WTC11 (cell line): Measurements from ENCODE around the gene POU2F1. TPM values are rescaled to one million over a fixed set of nuclear protein-coding genes. Genes with fewer than 3 reads are reported as not detected.

Source experiments
- ATAC-seq: fragments of 200-7000 bp; cut with Tn5 transposase; 2 replicates; pipeline ENCODE4 v1.10.0; 2021; ENCODE audit warnings: mild to moderate bottlenecking, moderate library complexity
- CTCF ChIA-PET: fragments of 300-600 bp; sonication (Branson Sonifier 250); formaldehyde crosslinking; loops from one replicate; lab custom pipeline; 2021; ENCODE audit warnings: antibody characterized with exemption; lab: Charles Lee
- POLR2A ChIA-PET: fragments of 350-600 bp; sonication (Branson Sonifier 250); formaldehyde crosslinking; loops from one replicate; lab custom pipeline; 2021; ENCODE audit warnings: antibody characterized with exemption; lab: Charles Lee
- DNase-seq: peaks from one replicate; pipeline ENCODE4 v3.0.0; 2021; ENCODE audit warnings: low spot score
- H3K27ac Mint-ChIP-seq: 2 replicates; pipeline ENCODE4 v1.8.0; 2021; ENCODE audit warnings: mixed read lengths
- H3K27me3 Mint-ChIP-seq: 2 replicates; pipeline ENCODE4 v1.8.0; 2021; ENCODE audit warnings: low read depth, mild to moderate bottlenecking, moderate library complexity, mixed read lengths
- H3K36me3 Mint-ChIP-seq: 2 replicates; pipeline ENCODE4 v1.8.0; 2021; ENCODE audit warnings: mixed read lengths
- H3K4me1 Mint-ChIP-seq: 2 replicates; pipeline ENCODE4 v1.8.0; 2022; ENCODE audit warnings: mixed read lengths
- H3K4me3 Mint-ChIP-seq: 2 replicates; pipeline ENCODE4 v1.8.0; 2021; ENCODE audit warnings: mild to moderate bottlenecking, moderate library complexity, mixed read lengths
- H3K9me3 Mint-ChIP-seq: 2 replicates; pipeline ENCODE4 v1.8.0; 2021; ENCODE audit warnings: mixed read lengths
- ATF1 ChIP-seq: sonication (generic); formaldehyde crosslinking; IDR thresholded peaks from 2 replicates; pipeline ENCODE4 v1.8.1; 2023; ENCODE audit warnings: mild to moderate bottlenecking, moderate library complexity, missing genetic modification reagents
- CBFB ChIP-seq: sonication (generic); formaldehyde crosslinking; IDR thresholded peaks from 2 replicates; pipeline ENCODE4 v1.8.1; 2022; ENCODE audit warnings: mild to moderate bottlenecking, low read depth, missing genetic modification reagents
- CDX4 ChIP-seq: fragments of 250-450 bp; sonication (Bioruptor Pico); IDR thresholded peaks from 2 replicates; pipeline ENCODE4 v1.9.0; 2021; ENCODE audit warnings: moderate library complexity, mild to moderate bottlenecking, inconsistent platforms, borderline replicate concordance
- CREM ChIP-seq: sonication (generic); formaldehyde crosslinking; IDR thresholded peaks from 2 replicates; pipeline ENCODE4 v1.8.1; 2022; ENCODE audit warnings: mild to moderate bottlenecking, missing genetic modification reagents, moderate library complexity
- EMX1 ChIP-seq: fragments of 250-450 bp; sonication (Bioruptor Pico); IDR thresholded peaks from 2 replicates; pipeline ENCODE4 v1.8.0; 2021; ENCODE audit warnings: mild to moderate bottlenecking
- ESRRA ChIP-seq: sonication (generic); formaldehyde crosslinking; IDR thresholded peaks from 2 replicates; pipeline ENCODE4 v1.8.1; 2022; ENCODE audit warnings: mild to moderate bottlenecking, missing genetic modification reagents, borderline replicate concordance
- FOXJ3 ChIP-seq: sonication (generic); formaldehyde crosslinking; IDR thresholded peaks from 2 replicates; pipeline ENCODE4 v1.9.0; 2021; ENCODE audit warnings: missing genetic modification reagents, mild to moderate bottlenecking, borderline replicate concordance
- FOXK1 ChIP-seq: sonication (generic); formaldehyde crosslinking; IDR thresholded peaks from 2 replicates; pipeline ENCODE4 v1.8.0; 2022; ENCODE audit warnings: mild to moderate bottlenecking, moderate library complexity, missing genetic modification reagents
- FOXP1 ChIP-seq: sonication (generic); formaldehyde crosslinking; IDR thresholded peaks from 2 replicates; pipeline ENCODE4 v1.8.0; 2022; ENCODE audit warnings: missing genetic modification reagents, mild to moderate bottlenecking, moderate library complexity, borderline replicate concordance
- IRF2 ChIP-seq: sonication (generic); formaldehyde crosslinking; IDR thresholded peaks from 2 replicates; pipeline ENCODE4 v1.8.0; 2022; ENCODE audit warnings: low read depth, missing genetic modification reagents, borderline replicate concordance
- MLX ChIP-seq: sonication (generic); formaldehyde crosslinking; IDR thresholded peaks from 2 replicates; pipeline ENCODE4 v1.8.1; 2023; ENCODE audit warnings: mild to moderate bottlenecking, missing genetic modification reagents, moderate library complexity
- NFYB ChIP-seq: sonication (generic); formaldehyde crosslinking; conservative IDR thresholded peaks from 2 replicates; pipeline ENCODE4 v1.8.0; 2022; ENCODE audit warnings: low read depth, missing genetic modification reagents
- RORB ChIP-seq: fragments of 250-450 bp; sonication (Bioruptor Pico); IDR thresholded peaks from 2 replicates; pipeline ENCODE4 v1.9.0; 2021; ENCODE audit warnings: mild to moderate bottlenecking
- SOX15 ChIP-seq: fragments of 250-450 bp; sonication (Bioruptor Pico); IDR thresholded peaks from 2 replicates; pipeline ENCODE4 v1.9.0; 2021; ENCODE audit warnings: mild to moderate bottlenecking
- TEAD1 ChIP-seq: sonication (generic); formaldehyde crosslinking; IDR thresholded peaks from 2 replicates; pipeline ENCODE4 v1.8.0; 2022; ENCODE audit warnings: mild to moderate bottlenecking, missing genetic modification reagents
- USF1 ChIP-seq: sonication (generic); formaldehyde crosslinking; IDR thresholded peaks from 2 replicates; pipeline ENCODE4 v1.8.0; 2022; ENCODE audit warnings: mild to moderate bottlenecking, missing genetic modification reagents
- ZBTB21 ChIP-seq: sonication (generic); formaldehyde crosslinking; IDR thresholded peaks from 2 replicates; pipeline ENCODE4 v1.8.1; 2023; ENCODE audit warnings: mild to moderate bottlenecking, missing genetic modification reagents, borderline replicate concordance
- ZNF219 ChIP-seq: sonication (generic); formaldehyde crosslinking; IDR thresholded peaks from 2 replicates; pipeline ENCODE4 v1.8.0; 2023; ENCODE audit warnings: missing genetic modification reagents, mild to moderate bottlenecking, borderline replicate concordance
- ZNF263 ChIP-seq: sonication (generic); formaldehyde crosslinking; IDR thresholded peaks from 2 replicates; pipeline ENCODE4 v1.8.1; 2022; ENCODE audit warnings: low read depth, mild to moderate bottlenecking, moderate library complexity, missing genetic modification reagents
- ZNF317 ChIP-seq: sonication (generic); formaldehyde crosslinking; IDR thresholded peaks from 2 replicates; pipeline ENCODE4 v1.8.1; 2023; ENCODE audit warnings: low read depth, mild to moderate bottlenecking, moderate library complexity, missing genetic modification reagents, borderline replicate concordance
- ZNF423 ChIP-seq: fragments of 250-450 bp; sonication (Bioruptor Pico); IDR thresholded peaks from 2 replicates; pipeline ENCODE4 v2.1.2; 2022; ENCODE audit warnings: mild to moderate bottlenecking, moderate library complexity
- ZSCAN18 ChIP-seq: fragments of 250-450 bp; sonication (Bioruptor Pico); IDR thresholded peaks from 2 replicates; pipeline ENCODE4 v2.1.2; 2022; ENCODE audit warnings: mild to moderate bottlenecking, moderate library complexity
- total RNA-seq: library from RNA; stranded (reverse); gene quantifications from 3 replicates; pipeline ENCODE4 v1.2.3, GENCODE V29; 2021
- TF ChIP-seq, protein P1 (sequence below): sonication (generic); formaldehyde crosslinking; IDR thresholded peaks from 2 replicates; pipeline ENCODE4 v1.8.1; 2022; ENCODE audit warnings: mild to moderate bottlenecking, missing genetic modification reagents, moderate library complexity, borderline replicate concordance
- TF ChIP-seq, protein P2 (sequence below): sonication (generic); formaldehyde crosslinking; IDR thresholded peaks from 2 replicates; pipeline ENCODE4 v1.8.1; 2022; ENCODE audit warnings: low read depth, missing genetic modification reagents, borderline replicate concordance

POU2F1 gene
- total RNA-seq, 1 experiment from 2014 or later, result 51.3 TPM

DNA sequence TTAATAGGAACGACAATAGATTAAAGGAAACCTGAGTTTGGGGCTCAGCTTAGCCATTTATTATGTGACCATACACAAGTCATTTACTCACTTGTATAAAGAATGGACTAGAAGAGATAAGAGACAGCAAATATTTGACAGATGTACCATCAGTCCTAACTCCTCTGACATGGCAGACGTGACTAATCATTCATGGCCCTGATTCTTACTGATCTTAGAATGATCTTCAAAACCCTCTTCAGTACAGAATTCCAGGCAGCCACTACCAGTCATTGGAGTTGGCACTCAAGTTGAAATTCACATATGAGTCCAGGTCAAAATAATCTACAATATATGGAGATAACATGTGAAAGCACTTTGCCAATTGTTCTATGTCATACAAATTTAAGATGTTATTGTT lies 21.0 kb upstream of the POU2F1 start:
- no peak for ATAC-seq
- peaks cover 2% of the 10 kb centered on the region; the same call in 1 of the 2 replicates for H3K9me3 Mint-ChIP-seq
- H3K27ac Mint-ChIP-seq, result no peak overlapping the region
- POLR2A ChIA-PET, result no interaction called here
- peaks cover 30% of the 10 kb centered on the region for H3K4me1 Mint-ChIP-seq
- peaks cover 1% of the 10 kb centered on the region; the same call in 1 of the 2 replicates for H3K36me3 Mint-ChIP-seq
- TF ChIP-seq CDX4 (CRISPR knock-in tag), result no peak
- TF ChIP-seq ZNF219, result no peak
- TF ChIP-seq ZNF263 (CRISPR knock-in tag), result no peak
- TF ChIP-seq CBFB (CRISPR knock-in tag), result no peak
- no peak for TF ChIP-seq FOXP1
- TF ChIP-seq USF1 (CRISPR knock-in tag), result no peak
- TF ChIP-seq, protein P1, sequence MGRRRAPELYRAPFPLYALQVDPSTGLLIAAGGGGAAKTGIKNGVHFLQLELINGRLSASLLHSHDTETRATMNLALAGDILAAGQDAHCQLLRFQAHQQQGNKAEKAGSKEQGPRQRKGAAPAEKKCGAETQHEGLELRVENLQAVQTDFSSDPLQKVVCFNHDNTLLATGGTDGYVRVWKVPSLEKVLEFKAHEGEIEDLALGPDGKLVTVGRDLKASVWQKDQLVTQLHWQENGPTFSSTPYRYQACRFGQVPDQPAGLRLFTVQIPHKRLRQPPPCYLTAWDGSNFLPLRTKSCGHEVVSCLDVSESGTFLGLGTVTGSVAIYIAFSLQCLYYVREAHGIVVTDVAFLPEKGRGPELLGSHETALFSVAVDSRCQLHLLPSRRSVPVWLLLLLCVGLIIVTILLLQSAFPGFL (CRISPR knock-in tag), result no peak
- TF ChIP-seq CREM (CRISPR knock-in tag), result no peak
- TF ChIP-seq EMX1, result no peak
- TF ChIP-seq ZNF317, result no peak
- TF ChIP-seq ZBTB21, result no peak
- TF ChIP-seq ZNF423 (CRISPR knock-in tag), result no peak
- TF ChIP-seq RORB (CRISPR knock-in tag), result no peak
- no peak for TF ChIP-seq FOXK1 (CRISPR knock-in tag)
- no peak for TF ChIP-seq ZSCAN18 (CRISPR knock-in tag)
- TF ChIP-seq, all 79 proteins: peak for 0
- H3K4me3 Mint-ChIP-seq, result no peak overlapping the region
- no peak for DNase-seq
- peaks cover 4% of the 10 kb centered on the region for H3K27me3 Mint-ChIP-seq
- CTCF ChIA-PET, result interaction anchor here (2.0 kb wide), 1 partner anchor 8 kb away, joined by 6 read pairs; no protein-coding TSS in a partner anchor

- no peak overlapping the region for H3K27ac Mint-ChIP-seq
- peaks cover 27% of the 10 kb centered on the region for H3K4me1 Mint-ChIP-seq
- no peak overlapping the region for H3K4me3 Mint-ChIP-seq
- POLR2A ChIA-PET, result interaction anchor here (0.7 kb wide), 1 partner anchor 186 kb away, joined by 6 read pairs; no protein-coding TSS in a partner anchor
- no peak for ATAC-seq
- H3K9me3 Mint-ChIP-seq, result peaks cover 6% of the 10 kb centered on the region
- H3K36me3 Mint-ChIP-seq, result peaks cover 7% of the 10 kb centered on the region
- CTCF ChIA-PET, result no interaction called here
- TF ChIP-seq FOXJ3 (CRISPR knock-in tag) (no peak), FOXK1 (CRISPR knock-in tag) (no peak), ATF1 (CRISPR knock-in tag) (no peak), SOX15 (CRISPR knock-in tag) (no peak), USF1 (CRISPR knock-in tag) (no peak), IRF2 (no peak)
- TF ChIP-seq, all 79 proteins: peak for 0
- DNase-seq, result no peak
- peaks cover 4% of the 10 kb centered on the region for H3K27me3 Mint-ChIP-seq
Measured at GRCh38 chr1:167200272-167200671, 20.4 kb upstream of the POU2F1 start.

DNA sequence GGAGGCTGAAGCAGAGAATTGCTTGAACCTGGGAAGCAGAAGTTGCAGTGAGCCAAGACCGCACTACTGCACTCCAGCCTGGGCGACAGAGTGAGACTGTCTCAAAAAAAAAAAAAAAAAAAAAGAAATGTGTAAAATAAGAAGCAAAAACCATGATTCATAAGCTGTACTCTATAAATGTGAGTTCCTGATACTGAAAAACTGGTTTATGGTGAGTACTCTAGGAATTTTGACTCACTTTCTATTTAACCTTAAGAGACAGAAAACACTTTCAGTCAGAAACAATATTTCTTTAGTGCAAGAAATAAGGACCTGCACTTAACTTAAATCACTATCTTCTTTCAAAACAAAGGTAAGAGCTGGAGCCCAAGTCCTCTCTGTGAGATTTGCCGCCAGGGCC lies 19.9 kb upstream of the POU2F1 start:
- Mint-ChIP-seq H3K4me1 (peaks cover 25% of the 10 kb centered on the region), H3K36me3 (peaks cover 11% of the 10 kb centered on the region), H3K27ac (no peak overlapping the region), H3K9me3 (peaks cover 10% of the 10 kb centered on the region), H3K27me3 (peaks cover 4% of the 10 kb centered on the region), H3K4me3 (no peak overlapping the region)
- ATAC-seq (no peak), DNase-seq (no peak)
- CTCF ChIA-PET, result interaction anchor here (0.7 to 1.1 kb wide), 3 partner anchors 19 to 339 kb away, joined by 3 read pairs; no protein-coding TSS in a partner anchor
- POLR2A ChIA-PET, result interaction anchor here (0.7 kb wide), 2 partner anchors 187 to 254 kb away, joined by 5 to 6 read pairs; no protein-coding TSS in a partner anchor
- no peak for TF ChIP-seq ESRRA (CRISPR knock-in tag)
- TF ChIP-seq MLX (CRISPR knock-in tag), result no peak
- TF ChIP-seq, protein P2, sequence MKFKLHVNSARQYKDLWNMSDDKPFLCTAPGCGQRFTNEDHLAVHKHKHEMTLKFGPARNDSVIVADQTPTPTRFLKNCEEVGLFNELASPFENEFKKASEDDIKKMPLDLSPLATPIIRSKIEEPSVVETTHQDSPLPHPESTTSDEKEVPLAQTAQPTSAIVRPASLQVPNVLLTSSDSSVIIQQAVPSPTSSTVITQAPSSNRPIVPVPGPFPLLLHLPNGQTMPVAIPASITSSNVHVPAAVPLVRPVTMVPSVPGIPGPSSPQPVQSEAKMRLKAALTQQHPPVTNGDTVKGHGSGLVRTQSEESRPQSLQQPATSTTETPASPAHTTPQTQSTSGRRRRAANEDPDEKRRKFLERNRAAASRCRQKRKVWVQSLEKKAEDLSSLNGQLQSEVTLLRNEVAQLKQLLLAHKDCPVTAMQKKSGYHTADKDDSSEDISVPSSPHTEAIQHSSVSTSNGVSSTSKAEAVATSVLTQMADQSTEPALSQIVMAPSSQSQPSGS (CRISPR knock-in tag), result no peak
- TF ChIP-seq NFYB (CRISPR knock-in tag), result no peak
- no peak for TF ChIP-seq TEAD1
